ENCODE results near the gene CPT1A.

CPT1A gene

GRCh38 chr11:68859123-68859522, 17.4 kb upstream of the CPT1A start:
- no peak for TF ChIP-seq CTCF (IDR thresholded peaks at IDR 0.05)

GRCh38 chr11:68857037-68857586, 15.4 kb upstream of the CPT1A start:
- no peak for TF ChIP-seq CTCF (IDR thresholded peaks at IDR 0.05)

- TF ChIP-seq CTCF (IDR thresholded peaks at IDR 0.05): no peak
These were observed 13.7 kb upstream of the CPT1A start for GRCh38 chr11:68855205-68855981.

GRCh38 chr11:68854273-68854958, 12.7 kb upstream of the CPT1A start:
- TF ChIP-seq CTCF (IDR thresholded peaks at IDR 0.05): no peak

GRCh38 chr11:68852628-68853027, 10.9 kb upstream of the CPT1A start:
- no peak for TF ChIP-seq CTCF (IDR thresholded peaks at IDR 0.05)

GRCh38 chr11:68848429-68848828, 6.7 kb upstream of the CPT1A start:
- TF ChIP-seq CTCF (IDR thresholded peaks at IDR 0.05): no peak

- no peak for TF ChIP-seq CTCF (IDR thresholded peaks at IDR 0.05)
These were observed 5.7 kb upstream of the CPT1A start for GRCh38 chr11:68847395-68847794.

Measured in LNCAP (cell line).